Coronary artery (tissue), 2 donors: ENCODE results near the gene FCGR3A.

ENCODE experiments used
- DNase-seq: peaks from one replicate; pipeline ENCODE4 v3.0.0-alpha.2; 2017; ENCODE audit warnings: low spot score
- H3K27ac ChIP-seq, 2 donors: fragments of 200-600 bp; sonication (generic); one replicate each; pipeline ENCODE4 v1.5.1; 2016 to 2019
- H3K4me3 ChIP-seq: fragments of 200-600 bp; sonication (generic); 2 replicates; pipeline ENCODE4 v1.5.1; 2016; ENCODE audit warnings: mild to moderate bottlenecking, moderate library complexity
- TF ChIP-seq, protein P1 (sequence below): fragments of 200-600 bp; sonication (generic); IDR thresholded peaks from one replicate; pipeline ENCODE4 v1.5.1; 2019; ENCODE audit warnings: antibody characterized with exemption

The FCGR3A gene

GRCh38 chr1:161495490-161495889 is 54.1 kb downstream of the FCGR3A start:
- no peak overlapping the region for H3K4me3 ChIP-seq
- TF ChIP-seq, protein P1, sequence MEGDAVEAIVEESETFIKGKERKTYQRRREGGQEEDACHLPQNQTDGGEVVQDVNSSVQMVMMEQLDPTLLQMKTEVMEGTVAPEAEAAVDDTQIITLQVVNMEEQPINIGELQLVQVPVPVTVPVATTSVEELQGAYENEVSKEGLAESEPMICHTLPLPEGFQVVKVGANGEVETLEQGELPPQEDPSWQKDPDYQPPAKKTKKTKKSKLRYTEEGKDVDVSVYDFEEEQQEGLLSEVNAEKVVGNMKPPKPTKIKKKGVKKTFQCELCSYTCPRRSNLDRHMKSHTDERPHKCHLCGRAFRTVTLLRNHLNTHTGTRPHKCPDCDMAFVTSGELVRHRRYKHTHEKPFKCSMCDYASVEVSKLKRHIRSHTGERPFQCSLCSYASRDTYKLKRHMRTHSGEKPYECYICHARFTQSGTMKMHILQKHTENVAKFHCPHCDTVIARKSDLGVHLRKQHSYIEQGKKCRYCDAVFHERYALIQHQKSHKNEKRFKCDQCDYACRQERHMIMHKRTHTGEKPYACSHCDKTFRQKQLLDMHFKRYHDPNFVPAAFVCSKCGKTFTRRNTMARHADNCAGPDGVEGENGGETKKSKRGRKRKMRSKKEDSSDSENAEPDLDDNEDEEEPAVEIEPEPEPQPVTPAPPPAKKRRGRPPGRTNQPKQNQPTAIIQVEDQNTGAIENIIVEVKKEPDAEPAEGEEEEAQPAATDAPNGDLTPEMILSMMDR: no peak
- no peak overlapping the region for H3K27ac ChIP-seq
- DNase-seq: no peak

DNA sequence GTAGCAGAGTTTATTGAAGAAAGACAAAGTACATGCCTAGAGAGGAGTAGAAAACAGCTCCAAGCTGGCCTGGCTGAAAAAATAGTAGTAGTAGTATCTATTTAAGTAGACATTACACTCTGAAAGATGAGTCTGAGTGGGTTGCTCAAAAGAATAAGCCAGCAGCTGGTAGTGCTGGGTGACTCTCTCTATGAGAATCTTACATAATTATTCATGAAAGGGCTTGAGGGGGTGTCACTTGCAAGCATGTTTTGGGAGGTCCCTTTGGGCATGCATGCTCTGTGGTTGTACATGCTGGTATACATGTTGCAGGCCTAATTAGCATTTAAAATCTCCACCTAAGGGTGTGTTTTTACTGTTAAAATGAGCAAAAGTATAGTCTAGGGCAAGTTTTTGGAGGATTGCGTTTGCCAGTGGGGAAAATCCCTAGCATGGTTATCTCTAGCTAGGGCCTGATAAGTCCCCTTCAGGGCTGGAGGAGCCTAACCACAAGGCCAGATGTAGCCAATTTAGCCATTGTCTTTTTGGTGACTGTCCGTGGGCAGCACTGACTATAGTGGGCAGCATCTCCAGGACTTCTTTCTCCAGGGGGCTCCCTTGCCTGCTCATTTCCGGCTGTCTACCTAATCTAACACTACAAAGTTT is 55.4 kb downstream of the FCGR3A start:
- no peak for DNase-seq
- Histone ChIP-seq H3K4me3 (no peak overlapping the region), H3K27ac (no peak overlapping the region)
- TF ChIP-seq, protein P1: no peak

DNA sequence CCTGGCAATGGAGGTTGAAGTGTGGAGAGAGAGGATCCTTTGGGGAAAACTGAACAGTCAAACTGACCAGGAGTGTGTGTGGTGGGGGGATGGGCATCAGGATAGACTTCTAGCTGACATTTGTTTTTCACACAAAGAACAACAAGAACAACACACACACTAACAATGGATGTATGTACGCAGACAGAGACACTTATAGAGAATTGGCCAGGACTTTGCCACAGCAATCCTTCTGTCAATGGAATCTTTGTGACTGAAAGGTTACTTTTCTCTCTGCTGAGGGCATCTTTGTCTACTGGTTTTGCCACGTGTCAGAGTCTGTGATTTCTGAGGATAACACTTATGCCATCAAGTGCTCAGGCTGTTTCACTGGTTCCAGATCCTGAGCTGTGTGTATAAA is 56.8 kb downstream of the FCGR3A start:
- H3K27ac ChIP-seq: no peak overlapping the region
- no peak overlapping the region for H3K4me3 ChIP-seq
- TF ChIP-seq, protein P1: no peak
- no peak for DNase-seq
